Measurements from ENCODE around the gene KPNA1.
A peak's percentile ranks its signal among the peaks of the same experiment; 100 is the strongest.

The KPNA1 gene

DNA sequence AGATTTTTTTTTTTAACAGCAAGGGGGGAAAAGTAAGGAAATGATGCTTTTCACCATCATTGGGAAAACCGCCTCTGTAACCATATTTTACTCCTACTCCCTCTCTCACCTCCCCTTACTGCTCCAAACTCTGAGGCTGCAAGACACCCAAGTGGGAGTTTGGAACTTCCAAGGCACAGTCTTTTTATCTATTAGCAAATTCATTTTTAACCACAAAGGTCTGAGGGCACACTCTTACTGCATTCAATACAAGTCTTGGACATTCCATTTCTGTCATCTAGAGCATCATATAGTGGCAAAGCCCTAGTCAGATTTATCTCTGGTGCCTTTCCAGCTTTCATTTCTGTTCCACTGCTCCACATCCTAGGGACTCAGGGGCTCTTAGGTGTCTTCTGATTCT, 117.5 kb downstream of the KPNA1 start:
- TF ChIP-seq, protein P1, sequence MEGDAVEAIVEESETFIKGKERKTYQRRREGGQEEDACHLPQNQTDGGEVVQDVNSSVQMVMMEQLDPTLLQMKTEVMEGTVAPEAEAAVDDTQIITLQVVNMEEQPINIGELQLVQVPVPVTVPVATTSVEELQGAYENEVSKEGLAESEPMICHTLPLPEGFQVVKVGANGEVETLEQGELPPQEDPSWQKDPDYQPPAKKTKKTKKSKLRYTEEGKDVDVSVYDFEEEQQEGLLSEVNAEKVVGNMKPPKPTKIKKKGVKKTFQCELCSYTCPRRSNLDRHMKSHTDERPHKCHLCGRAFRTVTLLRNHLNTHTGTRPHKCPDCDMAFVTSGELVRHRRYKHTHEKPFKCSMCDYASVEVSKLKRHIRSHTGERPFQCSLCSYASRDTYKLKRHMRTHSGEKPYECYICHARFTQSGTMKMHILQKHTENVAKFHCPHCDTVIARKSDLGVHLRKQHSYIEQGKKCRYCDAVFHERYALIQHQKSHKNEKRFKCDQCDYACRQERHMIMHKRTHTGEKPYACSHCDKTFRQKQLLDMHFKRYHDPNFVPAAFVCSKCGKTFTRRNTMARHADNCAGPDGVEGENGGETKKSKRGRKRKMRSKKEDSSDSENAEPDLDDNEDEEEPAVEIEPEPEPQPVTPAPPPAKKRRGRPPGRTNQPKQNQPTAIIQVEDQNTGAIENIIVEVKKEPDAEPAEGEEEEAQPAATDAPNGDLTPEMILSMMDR (IDR thresholded peaks at IDR 0.05; ENCODE audit: extremely low read depth, insufficient read depth, missing control alignments) = no peak
- in situ Hi-C loops (cut with MboI; ENCODE audit: low pct_unique_long_range_greater_than_20kb, low sequenced_read_pairs, unreplicated experiment) = no loop called here
- no peak for DNase-seq (ENCODE audit: low spot score)

DNA sequence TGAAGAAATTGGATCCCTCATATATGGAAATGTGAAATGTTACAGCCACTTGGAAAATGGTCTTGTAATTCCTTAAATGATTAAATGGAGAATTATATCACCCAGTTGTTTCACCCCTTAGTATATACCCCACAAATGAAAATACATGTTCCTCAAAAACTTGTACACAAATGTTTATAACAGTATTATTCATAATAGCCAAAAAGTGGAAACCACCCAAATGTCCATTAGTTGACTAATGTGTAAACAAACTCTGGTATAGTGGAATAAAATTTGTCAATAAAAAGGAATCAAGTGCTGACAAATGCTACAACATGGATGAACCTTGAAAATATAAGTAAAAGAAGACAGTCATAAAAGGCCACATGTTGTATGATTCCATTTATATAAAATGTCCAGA, 118.2 kb downstream of the KPNA1 start:
- TF ChIP-seq, protein P1 (IDR thresholded peaks at IDR 0.05; ENCODE audit: extremely low read depth, insufficient read depth, missing control alignments) = no peak
- in situ Hi-C loops (cut with MboI; ENCODE audit: low pct_unique_long_range_greater_than_20kb, low sequenced_read_pairs, unreplicated experiment) = no loop called here
- DNase-seq (ENCODE audit: low spot score) = no peak

DNA sequence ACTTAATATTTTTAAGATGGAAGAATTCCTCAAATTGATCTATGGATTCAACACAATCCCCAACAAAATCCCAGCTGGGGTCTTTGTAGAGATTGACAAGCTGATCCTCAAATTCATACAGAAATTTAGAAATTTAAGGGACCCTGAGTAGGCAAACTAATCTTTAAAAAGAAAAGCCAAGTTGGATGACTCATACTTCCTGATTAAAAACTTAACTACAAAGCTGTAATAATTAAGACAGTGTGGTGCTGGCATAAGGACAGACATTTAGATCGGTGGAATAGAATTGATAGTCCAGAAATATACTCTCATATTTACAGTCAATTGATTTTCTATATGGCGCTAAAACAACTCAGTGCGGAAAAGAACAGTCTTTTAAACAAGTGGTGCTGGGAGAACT, 119.2 kb downstream of the KPNA1 start:
- TF ChIP-seq, protein P1 (IDR thresholded peaks at IDR 0.05; ENCODE audit: extremely low read depth, insufficient read depth, missing control alignments) = no peak
- no peak for DNase-seq (ENCODE audit: low spot score)
- in situ Hi-C loops (cut with MboI; ENCODE audit: low pct_unique_long_range_greater_than_20kb, low sequenced_read_pairs, unreplicated experiment) = no loop called here

DNA sequence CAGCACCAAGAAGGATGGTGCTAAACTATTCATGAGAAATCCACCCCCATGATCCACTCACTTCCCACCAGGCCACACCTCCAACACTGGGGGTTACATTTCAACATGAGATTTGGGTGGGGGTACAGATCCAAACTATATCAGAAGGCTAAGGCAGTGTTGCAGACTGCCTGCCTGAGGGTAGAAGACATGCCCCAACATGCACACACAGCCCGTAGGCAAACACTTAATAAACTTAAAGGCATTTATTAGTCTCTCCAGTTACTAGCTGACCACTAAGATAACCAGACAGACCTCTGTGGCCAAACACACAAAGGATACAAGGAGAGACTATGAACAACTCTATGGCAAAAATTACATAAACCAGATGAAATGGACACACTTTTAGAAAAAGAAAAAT, 120.6 kb downstream of the KPNA1 start:
- in situ Hi-C loops (cut with MboI; ENCODE audit: low pct_unique_long_range_greater_than_20kb, low sequenced_read_pairs, unreplicated experiment) = no loop called here
- TF ChIP-seq, protein P1 (IDR thresholded peaks at IDR 0.05; ENCODE audit: extremely low read depth, insufficient read depth, missing control alignments) = no peak
- DNase-seq (ENCODE audit: low spot score) = no peak

DNA sequence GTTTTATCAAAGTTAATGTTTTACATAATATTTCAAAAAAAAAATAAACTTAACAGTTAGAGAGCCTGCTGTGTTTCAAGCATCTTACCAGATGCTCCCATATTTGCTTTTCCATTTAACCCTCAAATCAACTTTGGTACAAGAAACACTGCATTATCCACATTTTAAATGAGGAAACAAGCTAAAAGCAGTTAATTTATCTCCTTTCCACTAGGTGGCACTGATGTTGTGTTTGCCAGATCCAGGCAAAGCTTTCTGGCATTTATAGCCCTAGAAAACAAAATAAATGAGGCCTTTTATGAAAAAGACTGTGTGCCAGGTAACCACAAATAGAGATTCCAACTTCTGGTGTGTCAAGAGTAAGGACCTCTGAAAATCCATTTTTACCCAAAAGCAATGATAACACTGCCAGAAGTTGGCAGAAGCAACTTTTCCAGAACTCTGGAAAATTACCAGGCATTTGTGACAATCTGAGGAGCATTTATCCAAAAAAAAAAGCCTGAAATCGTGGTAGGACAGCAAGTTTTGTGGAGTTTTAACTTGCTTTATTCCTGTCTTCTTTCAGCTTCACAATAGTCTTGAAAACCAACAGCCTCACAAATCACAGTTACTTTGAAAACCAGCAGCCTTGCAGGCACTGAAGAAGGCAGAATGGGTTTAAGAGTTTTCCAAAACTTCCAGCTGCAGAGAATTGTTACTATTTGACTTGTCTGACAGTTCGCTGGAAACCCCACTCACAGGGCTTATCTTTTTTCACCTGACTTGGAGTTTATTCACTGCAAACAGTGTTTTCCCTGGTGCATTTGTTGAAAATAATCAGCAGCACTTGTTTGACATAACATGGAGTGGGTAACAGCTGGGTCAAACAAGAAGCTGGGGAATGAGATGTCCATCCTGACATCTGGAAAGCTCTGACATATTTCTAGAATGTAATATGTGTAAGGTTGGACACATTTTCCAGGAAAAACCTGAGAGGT, 121.6 kb downstream of the KPNA1 start:
- in situ Hi-C loops (cut with MboI; ENCODE audit: low pct_unique_long_range_greater_than_20kb, low sequenced_read_pairs, unreplicated experiment) = no loop called here
- peak; percentile 41 for DNase-seq (ENCODE audit: low spot score)

DNA sequence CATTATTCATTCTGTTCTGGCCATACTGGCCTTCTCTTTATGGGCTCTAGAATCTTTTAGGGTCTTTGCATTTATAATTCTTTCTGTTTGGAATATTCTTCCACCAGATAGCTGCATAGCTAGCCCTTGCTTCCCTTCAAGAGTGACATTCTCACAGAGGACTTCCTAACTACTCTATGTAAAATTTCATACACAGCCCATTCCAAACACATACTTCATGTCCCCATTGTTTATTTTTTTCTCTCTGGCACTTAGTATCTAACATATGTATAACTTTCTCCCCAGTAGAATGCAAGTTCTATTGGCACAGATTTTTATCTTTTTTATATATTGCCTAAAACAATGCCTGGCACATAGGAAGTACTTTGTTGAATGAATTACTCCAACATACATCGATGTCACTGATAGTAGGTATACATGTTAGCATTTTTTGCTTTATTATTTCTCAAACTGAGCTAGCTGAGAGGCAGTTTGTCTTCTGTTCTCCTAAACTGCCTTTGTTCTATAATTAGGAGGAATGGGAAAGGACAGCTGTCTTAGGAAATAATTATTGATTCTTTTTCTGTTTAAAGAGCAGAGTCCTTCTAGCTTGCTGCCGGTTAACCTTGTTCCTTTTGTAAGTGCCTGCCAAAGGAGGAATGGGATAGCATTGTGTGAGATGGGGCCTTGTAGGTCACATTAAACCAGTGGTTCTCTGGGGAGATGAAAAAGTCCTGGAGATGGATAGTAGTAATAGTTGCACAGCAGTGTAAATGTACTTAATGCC, 122.9 kb downstream of the KPNA1 start:
- TF ChIP-seq, protein P1 (IDR thresholded peaks at IDR 0.05; ENCODE audit: extremely low read depth, insufficient read depth, missing control alignments) = no peak
- no peak for DNase-seq (ENCODE audit: low spot score)
- in situ Hi-C loops (cut with MboI; ENCODE audit: low pct_unique_long_range_greater_than_20kb, low sequenced_read_pairs, unreplicated experiment) = no loop called here

More for the DNA sequence above, 121.6 kb downstream of the KPNA1 start:
- TF ChIP-seq, protein P1 (IDR thresholded peaks at IDR 0.05; ENCODE audit: extremely low read depth, insufficient read depth, missing control alignments) = peak; percentile 77
